ENCODE data around the gene CCDC187. TPM values are rescaled to one million over a fixed set of nuclear protein-coding genes. Genes with fewer than 3 reads are reported as not detected.
"Not testable (repeated sequence)": the region's sequence is repeated elsewhere in the genome, so short reads cannot be mapped to it uniquely, and the experiment has no call there.

The CCDC187 gene
- total and polyA plus RNA-seq, 5 donors, result not detected

DNA sequence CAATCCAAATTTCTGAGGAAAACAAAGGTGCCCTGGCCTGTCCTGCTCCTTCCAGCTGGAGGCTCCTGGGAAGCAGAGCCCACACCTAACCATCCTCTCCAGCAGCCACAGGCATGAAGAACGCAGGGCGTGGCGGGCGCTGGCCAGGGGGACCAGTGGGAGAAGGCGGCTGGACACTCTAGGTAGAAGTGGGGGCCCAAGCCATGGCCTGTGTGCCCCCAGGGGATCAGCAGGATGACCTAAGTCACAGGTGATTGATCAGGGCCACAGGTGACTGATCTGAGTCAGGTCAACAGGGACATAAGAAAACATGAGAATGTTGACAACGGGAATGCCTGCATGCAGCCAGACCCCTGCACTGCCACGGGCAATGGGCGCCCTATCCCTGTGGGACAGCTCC, 61.6 kb downstream of the CCDC187 start:
- 96% methylated on average over 8 of the region's 8 CpGs for WGBS
- DNase-seq, result no peak
- Histone ChIP-seq H3K9me3 (ENCODE audit: control insufficient read depth, low read length) (no peaks in the 10 kb centered on the region), H3K4me3 (ENCODE audit: low read length) (no peak overlapping the region), H3K27me3 (ENCODE audit: control insufficient read depth, insufficient read depth) (no peaks in the 10 kb centered on the region), H3K4me1 (ENCODE audit: control insufficient read depth, insufficient read depth, low read length) (peaks cover 14% of the 10 kb centered on the region), H3K27ac (ENCODE audit: low read length) (no peak overlapping the region)
- ATAC-seq, result no peak
- intact Hi-C loops (cut with DNase I), result no loop called here

DNA sequence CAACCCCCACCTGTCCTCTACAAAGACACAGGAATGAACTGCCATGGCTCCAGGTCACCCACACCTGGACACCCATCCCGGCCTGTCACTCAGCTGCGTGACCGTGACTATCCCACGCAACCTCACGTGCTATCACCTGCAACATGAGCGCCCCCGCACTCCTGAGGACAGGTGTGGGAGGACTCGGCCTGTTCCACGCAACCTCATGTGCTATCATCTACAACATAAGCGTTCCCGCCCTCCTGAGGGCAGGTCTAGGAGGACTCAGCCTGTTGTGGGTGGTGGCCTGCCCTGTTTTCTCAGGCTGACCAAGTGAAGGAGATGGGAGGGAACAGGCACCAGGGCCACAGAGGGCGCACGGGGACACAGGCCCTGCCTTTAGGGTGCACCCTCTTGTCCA, 62.4 kb downstream of the CCDC187 start:
- WGBS, result 96% methylated on average over 13 of the region's 13 CpGs
- H3K9me3 ChIP-seq (ENCODE audit: control insufficient read depth, low read length), result no peaks in the 10 kb centered on the region
- DNase-seq, result no peak
- intact Hi-C loops (cut with DNase I), result no loop called here
- H3K27ac ChIP-seq (ENCODE audit: low read length), result no peak overlapping the region
- H3K4me1 ChIP-seq (ENCODE audit: control insufficient read depth, insufficient read depth, low read length), result peaks cover 14% of the 10 kb centered on the region
- no peak overlapping the region for H3K4me3 ChIP-seq (ENCODE audit: low read length)
- ATAC-seq, result no peak
- H3K27me3 ChIP-seq (ENCODE audit: control insufficient read depth, insufficient read depth), result no peaks in the 10 kb centered on the region

DNA sequence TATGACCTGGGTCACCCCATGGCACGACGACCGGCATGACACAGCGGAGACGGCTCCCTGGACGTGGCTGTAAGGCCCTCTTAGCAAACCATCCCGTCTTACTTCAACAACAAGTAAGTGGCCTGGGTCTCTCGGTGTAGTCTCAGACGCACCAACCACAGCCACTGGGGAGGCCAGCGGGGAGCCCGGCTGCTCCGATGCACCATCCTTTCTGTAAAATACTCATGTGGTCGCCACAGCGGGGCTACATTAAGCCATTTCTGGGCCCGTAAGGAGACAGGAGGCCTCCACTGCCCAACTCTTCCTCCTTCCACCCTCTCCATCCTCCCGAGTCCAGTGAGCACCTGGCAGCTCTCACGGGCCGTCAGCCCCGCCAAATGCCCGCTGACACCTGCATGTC, 63.0 kb downstream of the CCDC187 start:
- H3K4me1 ChIP-seq (ENCODE audit: control insufficient read depth, insufficient read depth, low read length), result peaks cover 14% of the 10 kb centered on the region
- no peaks in the 10 kb centered on the region for H3K9me3 ChIP-seq (ENCODE audit: control insufficient read depth, low read length)
- no peaks in the 10 kb centered on the region for H3K27me3 ChIP-seq (ENCODE audit: control insufficient read depth, insufficient read depth)
- no peak overlapping the region for H3K4me3 ChIP-seq (ENCODE audit: low read length)
- DNase-seq (no peak), ATAC-seq (no peak)
- intact Hi-C loops (cut with DNase I), result no loop called here
- no peak overlapping the region for H3K27ac ChIP-seq (ENCODE audit: low read length)
- WGBS, result 91% methylated on average over 20 of the region's 20 CpGs

DNA sequence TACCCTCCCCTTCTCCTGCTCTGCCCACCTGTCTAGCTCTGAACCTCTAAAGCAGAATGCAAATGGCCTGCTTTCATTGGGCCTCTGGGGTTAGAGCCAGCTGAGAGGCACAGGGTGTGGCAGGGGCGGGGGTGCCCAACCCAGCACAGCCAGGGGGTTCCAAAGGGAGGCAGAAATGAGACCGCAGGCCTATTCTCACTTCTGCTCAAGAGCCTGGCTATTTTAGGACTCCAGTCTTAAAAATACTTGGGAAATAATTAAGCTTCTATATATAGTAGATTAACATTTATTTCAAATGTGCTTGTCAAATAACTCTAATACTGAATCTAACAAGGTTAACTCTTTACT, 63.9 kb downstream of the CCDC187 start:
- H3K27ac ChIP-seq (ENCODE audit: low read length), result peak overlapping the region; percentile 65
- no peaks in the 10 kb centered on the region for H3K9me3 ChIP-seq (ENCODE audit: control insufficient read depth, low read length)
- H3K4me1 ChIP-seq (ENCODE audit: control insufficient read depth, insufficient read depth, low read length), result peaks cover 12% of the 10 kb centered on the region
- intact Hi-C loops (cut with DNase I), result no loop called here
- H3K4me3 ChIP-seq (ENCODE audit: low read length), result no peak overlapping the region
- peak; percentile 25 to 72 for ATAC-seq
- no peaks in the 10 kb centered on the region for H3K27me3 ChIP-seq (ENCODE audit: control insufficient read depth, insufficient read depth)
- DNase-seq, result no peak
- WGBS, result 56% methylated on average over 2 of the region's 2 CpGs

DNA sequence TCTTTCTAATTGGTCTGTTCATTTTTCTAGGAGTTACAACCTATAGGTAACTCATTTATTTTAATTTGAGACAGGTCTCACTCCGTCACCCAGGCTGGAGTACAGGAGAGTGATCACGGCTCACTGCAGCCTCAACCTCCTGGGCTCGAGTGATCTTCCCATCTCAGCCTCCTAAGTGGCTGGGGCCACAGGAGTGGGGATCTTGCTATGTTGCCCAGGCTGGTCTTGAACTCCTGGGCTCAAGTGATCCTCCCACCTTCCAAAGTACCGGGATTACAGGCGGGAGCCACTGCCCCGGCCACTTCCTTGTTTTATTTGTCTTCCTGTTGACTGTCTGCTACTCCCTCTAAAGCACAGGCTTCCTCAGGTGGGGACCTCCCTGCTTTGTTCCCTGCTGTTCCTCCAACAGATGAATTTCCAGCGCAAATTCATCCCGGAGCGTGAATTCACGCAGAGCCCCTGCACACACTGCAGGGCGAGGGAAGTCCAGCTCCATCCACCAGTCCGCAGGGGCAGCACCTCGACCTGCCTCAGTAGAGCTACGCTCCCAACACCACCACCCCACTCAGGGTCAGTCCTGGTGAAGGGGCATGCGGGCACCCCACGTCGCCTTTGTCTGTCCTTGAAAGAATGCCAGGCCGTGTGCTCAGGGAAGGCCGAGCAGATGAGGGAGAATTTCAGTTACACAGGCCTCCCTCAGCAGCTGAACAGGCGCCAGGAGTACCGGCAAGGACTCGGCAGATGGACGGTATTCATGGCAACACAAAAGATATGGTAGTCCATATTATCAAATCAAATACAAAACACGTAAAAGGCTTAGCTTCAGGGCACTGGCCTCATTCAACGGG, 64.5 kb downstream of the CCDC187 start:
- 60% methylated on average over 25 of the region's 25 CpGs for WGBS
- intact Hi-C loops (cut with DNase I), result no loop called here
- H3K9me3 ChIP-seq (ENCODE audit: control insufficient read depth, low read length), result no peaks in the 10 kb centered on the region
- H3K4me3 ChIP-seq (ENCODE audit: low read length), result no peak overlapping the region
- H3K4me1 ChIP-seq (ENCODE audit: control insufficient read depth, insufficient read depth, low read length), result peaks cover 8% of the 10 kb centered on the region
- H3K27ac ChIP-seq (ENCODE audit: low read length), result peak overlapping the region; percentile 65
- H3K27me3 ChIP-seq (ENCODE audit: control insufficient read depth, insufficient read depth), result no peaks in the 10 kb centered on the region
- ATAC-seq, result peak in 1 of 2 donors; percentile 15
- DNase-seq, result no peak

DNA sequence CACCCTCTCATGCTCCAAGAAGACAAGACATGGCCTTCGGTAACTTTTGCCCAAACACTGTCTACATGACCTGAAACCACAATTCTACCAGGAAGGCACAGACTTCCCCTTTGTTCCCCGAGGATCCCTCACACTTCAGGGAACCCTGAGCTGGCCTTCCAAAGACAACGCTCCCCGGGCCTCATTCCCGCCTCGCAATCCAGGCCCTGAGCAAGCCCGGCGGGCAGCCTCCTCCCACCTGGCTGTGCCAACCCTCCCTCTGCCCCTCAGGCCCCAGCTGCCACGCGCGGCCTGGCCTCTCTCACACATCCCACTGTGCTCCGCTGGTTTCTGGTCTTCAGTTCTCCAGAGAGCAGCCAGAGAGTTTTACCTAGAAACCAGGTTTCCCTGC, 65.6 kb downstream of the CCDC187 start:
- DNase-seq, result peak in 1 of 3 donors; percentile 49
- ATAC-seq, result no peak
- Histone ChIP-seq H3K27ac (ENCODE audit: low read length) (no peak overlapping the region), H3K27me3 (ENCODE audit: control insufficient read depth, insufficient read depth) (no peaks in the 10 kb centered on the region), H3K9me3 (ENCODE audit: control insufficient read depth, low read length) (no peaks in the 10 kb centered on the region), H3K4me3 (ENCODE audit: low read length) (no peak overlapping the region), H3K4me1 (ENCODE audit: control insufficient read depth, insufficient read depth, low read length) (peaks cover 7% of the 10 kb centered on the region)
- 75% methylated on average over 12 of the region's 12 CpGs for WGBS
- intact Hi-C loops (cut with DNase I), result no loop called here

DNA sequence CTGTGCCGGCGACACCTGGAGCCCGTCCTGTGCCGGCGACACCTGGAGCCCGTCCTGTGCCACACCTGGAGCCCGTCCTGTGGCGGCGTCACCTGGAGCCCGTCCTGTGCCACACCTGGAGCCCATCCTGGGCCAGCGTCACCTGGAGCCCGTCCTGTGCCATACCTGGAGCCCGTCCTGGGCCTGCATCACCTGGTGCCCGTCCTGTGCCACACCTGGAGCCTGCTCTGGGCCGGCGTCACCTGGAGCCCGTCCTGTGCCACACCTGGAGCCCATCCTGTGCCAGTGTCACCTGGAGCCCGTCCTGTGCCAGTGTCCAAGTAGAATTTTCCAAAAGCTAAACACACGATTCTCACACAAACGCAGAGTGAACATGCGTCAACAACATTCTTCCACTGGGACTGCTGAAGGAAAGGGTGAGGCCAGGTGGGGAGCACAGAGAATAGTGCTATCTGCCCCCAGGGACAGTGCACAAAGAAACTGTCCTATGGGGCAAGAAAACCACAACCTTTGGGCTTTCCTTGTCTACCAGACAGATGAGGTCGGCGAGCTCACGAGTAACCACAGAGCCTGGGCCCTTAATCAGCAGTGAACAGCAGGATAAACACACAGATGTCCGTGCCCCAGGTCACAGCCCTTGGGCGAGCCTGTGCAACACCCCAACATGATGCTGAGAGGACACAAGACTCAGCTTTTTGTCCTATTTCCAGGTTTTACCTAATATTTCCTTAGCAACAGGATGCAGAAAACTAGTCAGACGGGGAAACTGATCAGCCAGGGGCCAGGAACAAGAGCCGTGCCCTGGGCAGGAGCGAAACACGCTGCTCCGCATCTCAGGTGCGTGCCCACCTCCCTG, 66.2 kb downstream of the CCDC187 start:
- DNase-seq (peak in 1 of 3 donors; percentile 39), ATAC-seq (no peak)
- WGBS, result 91% methylated on average over 32 of the region's 32 CpGs
- H3K27ac ChIP-seq (ENCODE audit: low read length), result no peak overlapping the region
- no peak overlapping the region for H3K4me3 ChIP-seq (ENCODE audit: low read length)
- H3K4me1 ChIP-seq (ENCODE audit: control insufficient read depth, insufficient read depth, low read length), result peaks cover 7% of the 10 kb centered on the region
- no peaks in the 10 kb centered on the region for H3K9me3 ChIP-seq (ENCODE audit: control insufficient read depth, low read length)
- H3K27me3 ChIP-seq (ENCODE audit: control insufficient read depth, insufficient read depth), result no peaks in the 10 kb centered on the region
- intact Hi-C loops (cut with DNase I), result no loop called here

DNA sequence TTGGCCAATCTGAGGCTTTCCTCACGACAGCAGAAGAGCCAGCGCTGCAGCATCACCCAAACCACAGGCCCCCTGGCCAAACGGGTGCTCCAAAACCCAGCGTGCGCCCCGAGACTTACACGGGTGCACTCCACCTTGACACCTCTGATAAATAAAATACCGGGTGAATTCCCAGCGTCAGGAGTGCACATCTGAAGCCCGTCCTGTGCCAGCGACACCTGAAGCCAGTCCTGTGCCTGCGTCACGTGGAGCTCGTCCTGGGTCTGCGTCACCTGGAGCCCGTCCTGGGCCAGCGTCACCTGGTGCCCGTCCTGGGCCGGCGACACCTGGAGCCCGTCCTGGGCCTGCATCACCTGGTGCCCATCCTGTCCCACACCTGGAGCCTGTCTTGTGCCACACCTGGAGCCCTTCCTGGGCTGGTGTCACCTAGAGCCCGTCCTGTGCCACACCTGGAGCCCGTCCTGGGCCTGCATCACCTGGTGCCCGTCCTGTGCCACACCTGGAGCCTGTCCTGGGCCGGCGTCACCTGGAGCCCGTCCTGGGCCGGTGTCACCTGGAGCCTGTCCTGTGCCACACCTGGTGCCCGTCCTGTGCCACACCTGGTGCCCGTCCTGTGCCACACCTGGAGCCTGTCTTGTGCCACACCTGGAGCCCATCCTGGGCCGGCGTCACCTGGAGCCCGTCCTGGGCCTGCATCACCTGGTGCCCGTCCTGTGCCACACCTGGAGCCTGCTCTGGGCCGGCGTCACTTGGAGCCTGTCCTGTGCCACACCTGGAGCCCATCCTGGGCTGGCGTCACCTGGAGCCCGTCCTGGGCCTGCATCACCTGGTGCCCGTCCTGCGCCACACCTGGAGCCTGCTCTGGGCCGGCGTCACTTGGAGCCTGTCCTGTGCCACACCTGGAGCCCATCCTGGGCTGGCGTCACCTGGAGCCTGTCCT, 67.2 kb downstream of the CCDC187 start:
- H3K27ac ChIP-seq (ENCODE audit: low read length); H3K4me1 ChIP-seq (ENCODE audit: control insufficient read depth, insufficient read depth, low read length); ATAC-seq; H3K27me3 ChIP-seq (ENCODE audit: control insufficient read depth, insufficient read depth); H3K9me3 ChIP-seq (ENCODE audit: control insufficient read depth, low read length); H3K4me3 ChIP-seq (ENCODE audit: low read length); intact Hi-C loops (cut with DNase I): not testable (repeated sequence)
- 96% methylated on average over 43 of the region's 43 CpGs for WGBS
- DNase-seq, result peak in 1 of 3 donors; percentile 55

DNA sequence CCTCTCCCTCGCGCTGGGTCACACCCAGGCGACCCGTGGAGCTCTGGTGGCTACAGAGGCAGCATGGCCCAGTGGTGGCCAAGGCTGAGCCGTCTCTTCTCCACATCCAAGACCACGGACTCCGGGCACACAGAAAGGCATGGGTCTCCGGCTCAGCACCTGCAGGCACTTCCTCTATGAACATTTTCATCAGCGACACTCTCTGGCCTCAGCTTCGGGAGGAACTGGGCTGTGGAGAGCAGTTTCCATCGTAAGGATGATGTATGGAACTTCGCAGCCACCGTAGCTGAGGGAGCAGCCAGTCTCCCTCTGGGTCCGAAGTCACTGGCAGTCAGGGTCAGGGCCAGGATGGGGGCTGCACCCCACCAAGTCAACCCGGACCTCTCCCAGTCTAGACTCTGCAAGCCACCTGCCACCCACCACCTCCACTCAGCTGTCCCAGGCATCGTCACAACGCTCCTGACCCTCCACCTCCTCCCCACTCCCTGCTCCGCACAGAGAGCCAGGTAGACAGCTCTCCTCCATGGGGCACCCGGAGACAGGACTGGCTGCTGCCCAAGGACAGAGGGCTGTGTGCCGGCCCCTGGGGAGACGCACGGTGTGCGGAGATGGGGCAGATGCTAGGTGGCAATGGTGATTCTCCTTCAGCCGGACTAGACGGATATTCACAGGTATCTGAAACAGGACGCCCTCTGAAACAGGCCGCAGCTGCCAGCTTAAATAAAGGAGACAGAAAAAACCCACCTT, 68.0 kb downstream of the CCDC187 start:
- intact Hi-C loops (cut with DNase I), result no loop called here
- no peak for ATAC-seq
- H3K27me3 ChIP-seq (ENCODE audit: control insufficient read depth, insufficient read depth), result no peaks in the 10 kb centered on the region
- H3K9me3 ChIP-seq (ENCODE audit: control insufficient read depth, low read length), result no peaks in the 10 kb centered on the region
- H3K4me1 ChIP-seq (ENCODE audit: control insufficient read depth, insufficient read depth, low read length), result peaks cover 7% of the 10 kb centered on the region
- no peak overlapping the region for H3K4me3 ChIP-seq (ENCODE audit: low read length)
- 91% methylated on average over 27 of the region's 27 CpGs for WGBS
- no peak overlapping the region for H3K27ac ChIP-seq (ENCODE audit: low read length)
- DNase-seq, result peak in 1 of 3 donors; percentile 45

DNA sequence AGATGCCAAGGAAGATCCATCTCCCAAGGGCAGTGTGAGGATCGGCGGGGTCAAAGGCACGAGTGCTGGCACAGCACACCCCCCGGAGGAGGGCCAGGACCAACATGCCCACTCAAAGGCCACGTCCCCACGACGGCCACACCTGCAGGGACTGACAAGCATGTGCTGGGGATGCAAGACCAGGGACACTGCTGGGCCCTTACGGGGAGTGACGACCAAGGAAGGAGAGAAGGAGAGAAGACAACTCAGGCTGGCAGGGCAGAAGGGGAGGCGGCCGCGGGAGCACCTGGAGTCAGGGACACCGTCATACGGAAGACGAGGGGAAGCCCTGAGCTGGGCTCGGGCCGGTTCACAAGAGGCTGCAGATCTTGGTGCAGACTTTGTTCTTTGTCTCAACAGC, 68.7 kb downstream of the CCDC187 start:
- H3K27me3 ChIP-seq (ENCODE audit: control insufficient read depth, insufficient read depth), result no peaks in the 10 kb centered on the region
- DNase-seq (peak in 1 of 3 donors; percentile 33), ATAC-seq (no peak)
- peaks cover 5% of the 10 kb centered on the region for H3K4me1 ChIP-seq (ENCODE audit: control insufficient read depth, insufficient read depth, low read length)
- H3K4me3 ChIP-seq (ENCODE audit: low read length), result no peak overlapping the region
- H3K27ac ChIP-seq (ENCODE audit: low read length), result no peak overlapping the region
- intact Hi-C loops (cut with DNase I), result no loop called here
- H3K9me3 ChIP-seq (ENCODE audit: control insufficient read depth, low read length), result no peaks in the 10 kb centered on the region
- 96% methylated on average over 17 of the region's 17 CpGs for WGBS
